DND-41 (cell line): ENCODE measurements around the gene RNF217.

ENCODE experiments used
- CTCF ChIP-seq: IDR thresholded peaks from 2 replicates; pipeline ENCODE4 v1.5.1; 2012; ENCODE audit warnings: borderline replicate concordance, low read length, moderate library complexity, mild to moderate bottlenecking; ENCODE audit not compliant: poor library complexity, severe bottlenecking; ENCODE audit errors: extremely low read depth
- EZH2 ChIP-seq: IDR thresholded peaks from 3 replicates; pipeline ENCODE4 v1.6.1; 2012; ENCODE audit warnings: borderline replicate concordance, low read depth, mild to moderate bottlenecking, moderate library complexity, low read length, inconsistent platforms; ENCODE audit not compliant: severe bottlenecking

- TF ChIP-seq EZH2 (no peak), CTCF (no peak)
These were observed 22.6 kb downstream of the RNF217 start for GRCh38 chr6:124984668-124985338.
